ENCODE results near the gene SLC35A4. TPM values are rescaled to one million over a fixed set of nuclear protein-coding genes. Genes with fewer than 3 reads are reported as not detected.

SLC35A4 gene
- total and polyA plus RNA-seq, 2 donors (not counting 1 experiment from before 2014, with no cell fraction given) = 48.6 to 57.8 TPM

DNA sequence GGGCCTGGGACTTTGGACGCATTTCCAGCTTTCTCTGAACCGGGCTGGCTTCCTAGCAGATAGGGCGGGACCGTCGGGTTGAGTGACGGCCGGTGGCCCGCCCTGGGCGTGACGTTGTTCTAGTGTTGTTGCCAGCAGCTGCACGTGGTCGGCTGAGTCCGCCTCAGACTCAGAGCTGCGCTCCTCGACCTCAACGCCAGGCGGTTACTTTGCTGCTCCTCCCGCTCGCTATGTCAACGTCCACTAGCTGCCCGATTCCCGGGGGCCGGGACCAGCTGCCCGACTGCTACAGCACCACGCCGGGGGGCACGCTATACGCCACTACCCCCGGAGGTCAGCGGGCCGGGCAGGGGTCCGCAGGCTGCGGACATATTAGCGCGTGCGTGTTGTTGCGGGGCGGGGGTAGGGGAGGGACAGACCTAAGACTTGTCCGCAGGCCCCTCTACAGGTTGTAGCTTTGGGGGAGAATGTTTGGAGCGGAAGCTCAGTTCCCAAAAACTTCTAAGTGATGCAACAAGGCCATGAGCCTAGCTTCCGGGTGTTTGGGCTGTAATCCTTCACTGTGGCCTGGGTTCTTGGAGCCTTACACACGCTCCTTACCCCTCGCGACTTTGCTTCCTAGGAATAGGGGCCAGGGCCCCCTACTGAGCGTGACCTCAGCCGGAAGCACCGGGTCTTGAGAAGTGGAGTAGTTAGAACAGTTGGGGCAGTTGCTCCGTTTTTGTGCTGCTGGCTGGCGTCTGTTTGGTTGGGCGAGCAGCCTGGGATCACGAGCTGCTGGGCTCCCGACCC lies 16.9 kb upstream of the SLC35A4 start, which contains the start of gene EIF4EBP3:
TSS of gene EIF4EBP3 (plus strand) at position 155 of the 792 bp plus-strand sequence. CDS start at position 231, 76 bp downstream.
- DNase-seq (peak; percentile 91), ATAC-seq (ENCODE audit: low read depth) (peak; percentile 97)
- H3K4me1 ChIP-seq (ENCODE audit: control insufficient read depth in 2 of 2, insufficient read depth in 2 of 2, low read length in 2 of 2) = peaks cover 10 to 30% of the 10 kb centered on the region in 2 donors
- no peaks in the 10 kb centered on the region for H4K20me1 ChIP-seq (ENCODE audit: control insufficient read depth, insufficient read depth, low read length, poor library complexity, severe bottlenecking)
- H3K27me3 Mint-ChIP-seq = no peaks in the 10 kb centered on the region
- H3K4me3 Mint-ChIP-seq = peak within 1 kb of the TSS; percentile 94
- ChIA-PET CTCF (interaction anchor here (0.8 to 2.3 kb wide), 11 partner anchors 9 to 175 kb away, joined by 3 to 18 read pairs (median 4); partner anchors contain the start of genes APBB3, HARS1, HARS2 and IK), POLR2A (interaction anchor here (0.5 to 2.9 kb wide), 11 partner anchors 10 to 433 kb away, joined by 3 to 35 read pairs (median 4); partner anchors contain the start of genes ANKHD1, APBB3, CD14 and HARS1)
- no peaks in the 10 kb centered on the region for H3K27me3 ChIP-seq (replicated peaks in 1 of 4; ENCODE audit: control extremely low read depth in 1 of 4, control insufficient read depth in 3 of 4, insufficient read depth in 4 of 4, low read length in 3 of 4)
- peak within 1 kb of the TSS; percentile 81 to 85 for H3K27ac ChIP-seq (ENCODE audit: low read length in 2 of 2)
- no peaks in the 10 kb centered on the region for H3K9me3 Mint-ChIP-seq (ENCODE audit: insufficient read depth)
- peak within 1 kb of the TSS; percentile 85 for H3K9ac ChIP-seq (ENCODE audit: low read length)
- peak within 1 kb of the TSS; percentile 94 for H3K27ac Mint-ChIP-seq
- peaks cover 0 to 34% of the 10 kb centered on the region in 2 experiments for H3K36me3 ChIP-seq (replicated peaks in 1 of 2; ENCODE audit: control extremely low read depth in 1 of 2, control insufficient read depth in 1 of 2, extremely low read depth in 1 of 2, insufficient read depth in 2 of 2, low read length in 1 of 2)
- peak within 1 kb of the TSS; percentile 93 for H3K4me2 ChIP-seq (replicated peaks; ENCODE audit: low read depth, low read length, poor library complexity, severe bottlenecking)
- H3K9me3 ChIP-seq (ENCODE audit: control extremely low read depth in 1 of 3, control insufficient read depth in 2 of 3, insufficient read depth in 1 of 3, low read length in 2 of 3) = no peaks in the 10 kb centered on the region
- no peak for TF ChIP-seq EZH2 (IDR thresholded peaks at IDR 0.05; ENCODE audit: borderline replicate concordance, insufficient read depth, low read depth, low read length, poor library complexity, severe bottlenecking)
- TF ChIP-seq, protein P1, sequence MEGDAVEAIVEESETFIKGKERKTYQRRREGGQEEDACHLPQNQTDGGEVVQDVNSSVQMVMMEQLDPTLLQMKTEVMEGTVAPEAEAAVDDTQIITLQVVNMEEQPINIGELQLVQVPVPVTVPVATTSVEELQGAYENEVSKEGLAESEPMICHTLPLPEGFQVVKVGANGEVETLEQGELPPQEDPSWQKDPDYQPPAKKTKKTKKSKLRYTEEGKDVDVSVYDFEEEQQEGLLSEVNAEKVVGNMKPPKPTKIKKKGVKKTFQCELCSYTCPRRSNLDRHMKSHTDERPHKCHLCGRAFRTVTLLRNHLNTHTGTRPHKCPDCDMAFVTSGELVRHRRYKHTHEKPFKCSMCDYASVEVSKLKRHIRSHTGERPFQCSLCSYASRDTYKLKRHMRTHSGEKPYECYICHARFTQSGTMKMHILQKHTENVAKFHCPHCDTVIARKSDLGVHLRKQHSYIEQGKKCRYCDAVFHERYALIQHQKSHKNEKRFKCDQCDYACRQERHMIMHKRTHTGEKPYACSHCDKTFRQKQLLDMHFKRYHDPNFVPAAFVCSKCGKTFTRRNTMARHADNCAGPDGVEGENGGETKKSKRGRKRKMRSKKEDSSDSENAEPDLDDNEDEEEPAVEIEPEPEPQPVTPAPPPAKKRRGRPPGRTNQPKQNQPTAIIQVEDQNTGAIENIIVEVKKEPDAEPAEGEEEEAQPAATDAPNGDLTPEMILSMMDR (IDR thresholded peaks at IDR 0.05) = peak; percentile 77
- 4% methylated on average over 49 of the region's 52 CpGs for WGBS (ENCODE audit: insufficient coverage)
- H3K79me2 ChIP-seq (ENCODE audit: control insufficient read depth, insufficient read depth, low read length) = peaks cover 4% of the 10 kb centered on the region
- H3K4me1 Mint-ChIP-seq = peaks cover 30% of the 10 kb centered on the region
- intact Hi-C loops (cut with micrococcal nuclease) = loop anchor here (1.0 to 5.0 kb wide), 6 partner anchors 10 to 155 kb away; partner anchors contain the start of genes ANKHD1, APBB3, IK and NDUFA2
- peak within 1 kb of the TSS; percentile 82 for H2AFZ ChIP-seq (ENCODE audit: insufficient read depth, low read depth, low read length, poor library complexity, severe bottlenecking)
- H3K4me3 ChIP-seq (ENCODE audit: control extremely low read depth in 1 of 5, extremely low read depth in 1 of 5, insufficient read depth in 1 of 5, low read depth in 2 of 5, low read length in 4 of 5) = peak within 1 kb of the TSS; percentile 35 to 93 (median 79)

Measured in B cell (primary cell).